ENCODE measurements around the gene SH2D4B. TPM values are rescaled to one million over a fixed set of nuclear protein-coding genes. Genes with fewer than 3 reads are reported as not detected.
A peak's percentile ranks its signal among the peaks of the same experiment; 100 is the strongest.

The SH2D4B gene
- total and polyA plus RNA-seq, 2 of the 13 experiments (the other 11 are each of a cell fraction or from before 2014, with no cell fraction given) = not detected

GRCh38 chr10:80569131-80569895, 31.6 kb downstream of the SH2D4B start:
- 49% methylated on average over 15 of the region's 15 CpGs for WGBS (ENCODE audit: low lambda C conversion rate)
- H3K27me3 ChIP-seq (ENCODE audit: control insufficient read depth in 1 of 2, insufficient read depth in 2 of 2, low read length in 2 of 2) = peaks cover 0 to 9% of the 10 kb centered on the region in 2 experiments; a peak in 2 of 5 replicates
- intact Hi-C loops (cut with micrococcal nuclease; ENCODE audit: unreplicated experiment) (no loop called here), in situ Hi-C loops (cut with HindIII; ENCODE audit: extremely low pct_ligation_motif_present, low pct_unique_long_range_greater_than_20kb) (no loop called here)
- no peaks in the 10 kb centered on the region for H3K36me3 ChIP-seq (replicated peaks in 1 of 2; ENCODE audit: control insufficient read depth in 1 of 2, insufficient read depth in 2 of 2, low read length in 2 of 2)
- peaks cover 12% of the 10 kb centered on the region for H3K4me1 ChIP-seq (ENCODE audit: insufficient read depth, low read length)
- no peaks in the 10 kb centered on the region for H3K9me3 ChIP-seq (ENCODE audit: low read length)
- H3K9ac ChIP-seq (ENCODE audit: insufficient read depth, low read depth, low read length) = no peak overlapping the region
- TF ChIP-seq PATZ1 (CRISPR knock-in tag; IDR thresholded peaks at IDR 0.05) (peak; percentile 51; the same call in 1 of the 2 replicates), SOX13 (IDR thresholded peaks at IDR 0.05) (no peak), SOX13 (CRISPR knock-in tag; conservative IDR thresholded peaks at IDR 0.05 in 1 of 2, IDR thresholded peaks at IDR 0.05 in 1 of 2) (0 out of 4 replicates have a peak, but pooled peaks of 1 of the 2 experiments have one; percentile 14), STAT5B (CRISPR knock-in tag; IDR thresholded peaks at IDR 0.05) (no peak)
- H3K4me2 ChIP-seq (ENCODE audit: low read depth, low read length) = no peak overlapping the region
- FAIRE-seq (no peak), ATAC-seq (no peak), DNase-seq (ENCODE audit: low spot score) (no peak)
- ChIA-PET POLR2A (no interaction called here), CTCF (ENCODE audit: low intra/inter-chr PET ratio, low total read pairs) (no interaction called here)
- H3K79me2 ChIP-seq (ENCODE audit: insufficient read depth, low read length) = no peaks in the 10 kb centered on the region
- H3K4me3 ChIP-seq (replicated peaks in 1 of 3; ENCODE audit: insufficient read depth in 1 of 3, low read depth in 2 of 3, low read length in 3 of 3) = no peak overlapping the region
- no peak overlapping the region for H3K27ac ChIP-seq (ENCODE audit: extremely low read length, insufficient read depth, low read length)
- no peak overlapping the region for H2AFZ ChIP-seq (ENCODE audit: low read length)
- H4K20me1 ChIP-seq (ENCODE audit: insufficient read depth, low read length) = no peaks in the 10 kb centered on the region
- no TSS peak for BruUV-seq (replicated peaks)

- in situ Hi-C loops (cut with HindIII; ENCODE audit: extremely low pct_ligation_motif_present, low pct_unique_long_range_greater_than_20kb) (no loop called here), intact Hi-C loops (cut with micrococcal nuclease; ENCODE audit: unreplicated experiment) (no loop called here)
- H3K4me2 ChIP-seq (ENCODE audit: low read depth, low read length) = no peak overlapping the region
- no peaks in the 10 kb centered on the region for H3K36me3 ChIP-seq (replicated peaks in 1 of 2; ENCODE audit: control insufficient read depth in 1 of 2, insufficient read depth in 2 of 2, low read length in 2 of 2)
- H3K9ac ChIP-seq (ENCODE audit: insufficient read depth, low read depth, low read length) = no peak overlapping the region
- no peaks in the 10 kb centered on the region for H3K79me2 ChIP-seq (ENCODE audit: insufficient read depth, low read length)
- POLR2A ChIA-PET = no interaction called here
- no peaks in the 10 kb centered on the region for H4K20me1 ChIP-seq (ENCODE audit: insufficient read depth, low read length)
- no peak for FAIRE-seq
- no peak for TF ChIP-seq PHF20 (CRISPR knock-in tag; IDR thresholded peaks at IDR 0.05)
- H3K4me1 ChIP-seq (ENCODE audit: insufficient read depth, low read length) = peaks cover 12% of the 10 kb centered on the region
- no peak for DNase-seq (ENCODE audit: low spot score)
- H3K4me3 ChIP-seq (replicated peaks in 1 of 3; ENCODE audit: insufficient read depth in 1 of 3, low read depth in 2 of 3, low read length in 3 of 3) = no peak overlapping the region
- peaks cover 0 to 9% of the 10 kb centered on the region in 2 experiments; a peak in 2 of 5 replicates for H3K27me3 ChIP-seq (ENCODE audit: control insufficient read depth in 1 of 2, insufficient read depth in 2 of 2, low read length in 2 of 2)
- no peaks in the 10 kb centered on the region for H3K9me3 ChIP-seq (ENCODE audit: low read length)
- ATAC-seq = no peak
- 86% methylated on average over 9 of the region's 9 CpGs for WGBS (ENCODE audit: low lambda C conversion rate)
- CTCF ChIA-PET (ENCODE audit: low intra/inter-chr PET ratio, low total read pairs) = no interaction called here
- no peak overlapping the region for H3K27ac ChIP-seq (ENCODE audit: extremely low read length, insufficient read depth, low read length)
- no TSS peak for BruUV-seq (replicated peaks)
- no peak overlapping the region for H2AFZ ChIP-seq (ENCODE audit: low read length)
Observed at GRCh38 chr10:80571352-80571751, 33.6 kb downstream of the SH2D4B start.

All from HepG2 (cell line).